ENCODE measurements around the gene EIF3F. TPM values are rescaled to one million over a fixed set of nuclear protein-coding genes. Genes with fewer than 3 reads are reported as not detected.

EIF3F gene
- total and polyA plus RNA-seq, 2 of the 13 experiments (the other 11 are each of a cell fraction or from before 2014, with no cell fraction given) = 109 to 191 TPM

GRCh38 chr11:7986768-7987559 lies at the start of gene EIF3F (continued):
- TF ChIP-seq, protein P1, sequence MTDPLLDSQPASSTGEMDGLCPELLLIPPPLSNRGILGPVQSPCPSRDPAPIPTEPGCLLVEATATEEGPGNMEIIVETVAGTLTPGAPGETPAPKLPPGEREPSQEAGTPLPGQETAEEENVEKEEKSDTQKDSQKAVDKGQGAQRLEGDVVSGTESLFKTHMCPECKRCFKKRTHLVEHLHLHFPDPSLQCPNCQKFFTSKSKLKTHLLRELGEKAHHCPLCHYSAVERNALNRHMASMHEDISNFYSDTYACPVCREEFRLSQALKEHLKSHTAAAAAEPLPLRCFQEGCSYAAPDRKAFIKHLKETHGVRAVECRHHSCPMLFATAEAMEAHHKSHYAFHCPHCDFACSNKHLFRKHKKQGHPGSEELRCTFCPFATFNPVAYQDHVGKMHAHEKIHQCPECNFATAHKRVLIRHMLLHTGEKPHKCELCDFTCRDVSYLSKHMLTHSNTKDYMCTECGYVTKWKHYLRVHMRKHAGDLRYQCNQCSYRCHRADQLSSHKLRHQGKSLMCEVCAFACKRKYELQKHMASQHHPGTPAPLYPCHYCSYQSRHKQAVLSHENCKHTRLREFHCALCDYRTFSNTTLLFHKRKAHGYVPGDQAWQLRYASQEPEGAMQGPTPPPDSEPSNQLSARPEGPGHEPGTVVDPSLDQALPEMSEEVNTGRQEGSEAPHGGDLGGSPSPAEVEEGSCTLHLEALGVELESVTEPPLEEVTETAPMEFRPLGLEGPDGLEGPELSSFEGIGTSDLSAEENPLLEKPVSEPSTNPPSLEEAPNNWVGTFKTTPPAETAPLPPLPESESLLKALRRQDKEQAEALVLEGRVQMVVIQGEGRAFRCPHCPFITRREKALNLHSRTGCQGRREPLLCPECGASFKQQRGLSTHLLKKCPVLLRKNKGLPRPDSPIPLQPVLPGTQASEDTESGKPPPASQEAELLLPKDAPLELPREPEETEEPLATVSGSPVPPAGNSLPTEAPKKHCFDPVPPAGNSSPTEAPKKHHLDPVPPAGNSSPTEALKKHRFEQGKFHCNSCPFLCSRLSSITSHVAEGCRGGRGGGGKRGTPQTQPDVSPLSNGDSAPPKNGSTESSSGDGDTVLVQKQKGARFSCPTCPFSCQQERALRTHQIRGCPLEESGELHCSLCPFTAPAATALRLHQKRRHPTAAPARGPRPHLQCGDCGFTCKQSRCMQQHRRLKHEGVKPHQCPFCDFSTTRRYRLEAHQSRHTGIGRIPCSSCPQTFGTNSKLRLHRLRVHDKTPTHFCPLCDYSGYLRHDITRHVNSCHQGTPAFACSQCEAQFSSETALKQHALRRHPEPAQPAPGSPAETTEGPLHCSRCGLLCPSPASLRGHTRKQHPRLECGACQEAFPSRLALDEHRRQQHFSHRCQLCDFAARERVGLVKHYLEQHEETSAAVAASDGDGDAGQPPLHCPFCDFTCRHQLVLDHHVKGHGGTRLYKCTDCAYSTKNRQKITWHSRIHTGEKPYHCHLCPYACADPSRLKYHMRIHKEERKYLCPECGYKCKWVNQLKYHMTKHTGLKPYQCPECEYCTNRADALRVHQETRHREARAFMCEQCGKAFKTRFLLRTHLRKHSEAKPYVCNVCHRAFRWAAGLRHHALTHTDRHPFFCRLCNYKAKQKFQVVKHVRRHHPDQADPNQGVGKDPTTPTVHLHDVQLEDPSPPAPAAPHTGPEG (CRISPR knock-in tag; IDR thresholded peaks at IDR 0.05) = peak; percentile 73; the same call in 1 of the 2 replicates
- peak; percentile 68 for TF ChIP-seq STAG1 (CRISPR knock-in tag; IDR thresholded peaks at IDR 0.05)
- no peak for TF ChIP-seq PLSCR1 (CRISPR knock-in tag; IDR thresholded peaks at IDR 0.05; ENCODE audit: borderline replicate concordance)
- TF ChIP-seq TEAD3 (CRISPR knock-in tag; optimal IDR thresholded peaks at IDR 0.05; ENCODE audit: borderline replicate concordance) = peak; percentile 93
- peak; percentile 97 for TF ChIP-seq ZMYM4 (CRISPR knock-in tag; IDR thresholded peaks at IDR 0.05)
- peak; percentile 33; the same call in 1 of the 2 replicates for TF ChIP-seq ZC3H13 (CRISPR knock-in tag; IDR thresholded peaks at IDR 0.05)
- peak; percentile 97 for TF ChIP-seq NFYC (CRISPR knock-in tag; IDR thresholded peaks at IDR 0.05)
- TF ChIP-seq ZSCAN25 (CRISPR knock-in tag; IDR thresholded peaks at IDR 0.05) = 0 out of 2 replicates have a peak, but pooled peaks have one; percentile 39
- TF ChIP-seq ZNF543 (CRISPR knock-in tag; IDR thresholded peaks at IDR 0.05) = 0 out of 2 replicates have a peak, but pooled peaks have one; percentile 34
- TF ChIP-seq NFKB2 (CRISPR knock-in tag; IDR thresholded peaks at IDR 0.05; ENCODE audit: borderline replicate concordance) = peak; percentile 54
- no peak; the same call in 1 of the 2 replicates for TF ChIP-seq SPEN (CRISPR knock-in tag; IDR thresholded peaks at IDR 0.05; ENCODE audit: low read depth)
- TF ChIP-seq KDM2A (CRISPR knock-in tag; IDR thresholded peaks at IDR 0.05; ENCODE audit: borderline replicate concordance, low read depth) = peak; percentile 87
- TF ChIP-seq, protein P2, sequence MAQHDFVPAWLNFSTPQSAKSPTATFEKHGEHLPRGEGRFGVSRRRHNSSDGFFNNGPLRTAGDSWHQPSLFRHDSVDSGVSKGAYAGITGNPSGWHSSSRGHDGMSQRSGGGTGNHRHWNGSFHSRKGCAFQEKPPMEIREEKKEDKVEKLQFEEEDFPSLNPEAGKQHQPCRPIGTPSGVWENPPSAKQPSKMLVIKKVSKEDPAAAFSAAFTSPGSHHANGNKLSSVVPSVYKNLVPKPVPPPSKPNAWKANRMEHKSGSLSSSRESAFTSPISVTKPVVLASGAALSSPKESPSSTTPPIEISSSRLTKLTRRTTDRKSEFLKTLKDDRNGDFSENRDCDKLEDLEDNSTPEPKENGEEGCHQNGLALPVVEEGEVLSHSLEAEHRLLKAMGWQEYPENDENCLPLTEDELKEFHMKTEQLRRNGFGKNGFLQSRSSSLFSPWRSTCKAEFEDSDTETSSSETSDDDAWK (CRISPR knock-in tag; IDR thresholded peaks at IDR 0.05) = no peak
- TF ChIP-seq, protein P3, sequence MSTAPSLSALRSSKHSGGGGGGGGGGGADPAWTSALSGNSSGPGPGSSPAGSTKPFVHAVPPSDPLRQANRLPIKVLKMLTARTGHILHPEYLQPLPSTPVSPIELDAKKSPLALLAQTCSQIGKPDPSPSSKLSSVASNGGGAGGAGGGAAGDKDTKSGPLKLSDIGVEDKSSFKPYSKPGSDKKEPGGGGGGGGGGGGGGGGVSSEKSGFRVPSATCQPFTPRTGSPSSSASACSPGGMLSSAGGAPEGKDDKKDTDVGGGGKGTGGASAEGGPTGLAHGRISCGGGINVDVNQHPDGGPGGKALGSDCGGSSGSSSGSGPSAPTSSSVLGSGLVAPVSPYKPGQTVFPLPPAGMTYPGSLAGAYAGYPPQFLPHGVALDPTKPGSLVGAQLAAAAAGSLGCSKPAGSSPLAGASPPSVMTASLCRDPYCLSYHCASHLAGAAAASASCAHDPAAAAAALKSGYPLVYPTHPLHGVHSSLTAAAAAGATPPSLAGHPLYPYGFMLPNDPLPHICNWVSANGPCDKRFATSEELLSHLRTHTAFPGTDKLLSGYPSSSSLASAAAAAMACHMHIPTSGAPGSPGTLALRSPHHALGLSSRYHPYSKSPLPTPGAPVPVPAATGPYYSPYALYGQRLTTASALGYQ (CRISPR knock-in tag; IDR thresholded peaks at IDR 0.05) = peak; percentile 48; the same call in 1 of the 2 replicates
- TF ChIP-seq ZNF496 (CRISPR knock-in tag; IDR thresholded peaks at IDR 0.05; ENCODE audit: insufficient replicate concordance) = no peak
- no peak for TF ChIP-seq ZNF776 (CRISPR knock-in tag; IDR thresholded peaks at IDR 0.05)
- TF ChIP-seq FOXP1 (IDR thresholded peaks at IDR 0.05) = no peak
- TF ChIP-seq FOXP1 (CRISPR knock-in tag; IDR thresholded peaks at IDR 0.05) = 0 out of 2 replicates have a peak, but pooled peaks have one; percentile 39
- peak; percentile 72; the same call in 1 of the 2 replicates for TF ChIP-seq MEIS2 (CRISPR knock-in tag; IDR thresholded peaks at IDR 0.05)
- TF ChIP-seq ZNF546 (CRISPR knock-in tag; conservative IDR thresholded peaks at IDR 0.05) = no peak

Measured in HepG2 (cell line).